ENCODE data around the gene ZSCAN21. TPM values are rescaled to one million over a fixed set of nuclear protein-coding genes. Genes with fewer than 3 reads are reported as not detected.

ZSCAN21 gene
- polyA plus RNA-seq, 3 donors: 1.5 to 4.6 (median 4.4) TPM

GRCh38 chr7:100048680-100049079, 894 bp upstream of the ZSCAN21 start:
- peak overlapping the region; percentile 98 for H2AFZ ChIP-seq (ENCODE audit: insufficient read depth, low read depth, low read length, poor library complexity, severe bottlenecking)
- peak overlapping the region in 5 of 7 donors; percentile 14 to 93 (median 65) for H3K27ac Mint-ChIP-seq
- H4K20me1 ChIP-seq (ENCODE audit: insufficient read depth, low read length): no peaks in the 10 kb centered on the region
- peaks cover 14 to 20% of the 10 kb centered on the region in 2 donors for H3K4me1 ChIP-seq (ENCODE audit: control insufficient read depth in 1 of 2, insufficient read depth in 2 of 2, low read length in 2 of 2)
- TF ChIP-seq CTCF (IDR thresholded peaks at IDR 0.05): no peak
- H3K4me1 Mint-ChIP-seq: peaks cover 18% of the 10 kb centered on the region
- H3K4me3 ChIP-seq (replicated peaks in 1 of 3; ENCODE audit: low read depth in 2 of 3, low read length in 3 of 3): no peak overlapping the region
- no peaks in the 10 kb centered on the region for H3K9me3 ChIP-seq (replicated peaks in 1 of 2; ENCODE audit: control insufficient read depth in 1 of 2, insufficient read depth in 1 of 2, low read length in 2 of 2)
- intact Hi-C loops (cut with micrococcal nuclease): no loop called here
- no peaks in the 10 kb centered on the region for H3K36me3 ChIP-seq (replicated peaks in 1 of 2; ENCODE audit: control insufficient read depth in 1 of 2, insufficient read depth in 2 of 2, low read length in 2 of 2)
- DNase-seq: no peak
- H3K9me3 Mint-ChIP-seq: no peaks in the 10 kb centered on the region
- peaks cover 2 to 6% (median 2%) of the 10 kb centered on the region in 3 donors for H3K27me3 Mint-ChIP-seq (ENCODE audit: low read depth in 3 of 3)
- 100% methylated on average over 1 of the region's 4 CpGs for WGBS (ENCODE audit: insufficient coverage)
- peak overlapping the region in 1 of 2 donors; percentile 34 for H3K4me3 Mint-ChIP-seq
- H3K9ac ChIP-seq (ENCODE audit: insufficient read depth, low read length, poor library complexity, severe bottlenecking): no peak overlapping the region
- H3K27me3 ChIP-seq (ENCODE audit: control insufficient read depth in 2 of 2, insufficient read depth in 2 of 2, low read length in 2 of 2): no peaks in the 10 kb centered on the region
- peaks cover 12% of the 10 kb centered on the region for H3K79me2 ChIP-seq (ENCODE audit: insufficient read depth, low read length)
- H3K36me3 Mint-ChIP-seq: peaks cover 0 to 2% of the 10 kb centered on the region in 2 donors
- H3K27ac ChIP-seq (ENCODE audit: low read depth in 1 of 2, low read length in 2 of 2): no peak overlapping the region
- H3K4me2 ChIP-seq (replicated peaks; ENCODE audit: extremely low read depth, low read length, poor library complexity, severe bottlenecking): peak overlapping the region; percentile 93

GRCh38 chr7:100051611-100052010, 2.0 kb downstream of the ZSCAN21 start:
- Histone ChIP-seq H4K20me1 (ENCODE audit: insufficient read depth, low read length) (no peaks in the 10 kb centered on the region), H2AFZ (ENCODE audit: insufficient read depth, low read depth, low read length, poor library complexity, severe bottlenecking) (no peak overlapping the region), H3K4me1 (ENCODE audit: control insufficient read depth in 1 of 2, insufficient read depth in 2 of 2, low read length in 2 of 2) (peaks cover 12 to 14% of the 10 kb centered on the region in 2 donors), H3K27ac (ENCODE audit: low read depth in 1 of 2, low read length in 2 of 2) (no peak overlapping the region), H3K36me3 (replicated peaks in 1 of 2; ENCODE audit: control insufficient read depth in 1 of 2, insufficient read depth in 2 of 2, low read length in 2 of 2) (peaks cover 0 to 4% of the 10 kb centered on the region in 2 donors), H3K4me2 (replicated peaks; ENCODE audit: extremely low read depth, low read length, poor library complexity, severe bottlenecking) (no peak overlapping the region), H3K9ac (ENCODE audit: insufficient read depth, low read length, poor library complexity, severe bottlenecking) (no peak overlapping the region), H3K27me3 (ENCODE audit: control insufficient read depth in 2 of 2, insufficient read depth in 2 of 2, low read length in 2 of 2) (no peaks in the 10 kb centered on the region), H3K79me2 (ENCODE audit: insufficient read depth, low read length) (peaks cover 12% of the 10 kb centered on the region), H3K9me3 (replicated peaks in 1 of 2; ENCODE audit: control insufficient read depth in 1 of 2, insufficient read depth in 1 of 2, low read length in 2 of 2) (no peaks in the 10 kb centered on the region), H3K4me3 (replicated peaks in 1 of 3; ENCODE audit: low read depth in 2 of 3, low read length in 3 of 3) (no peak overlapping the region)
- Mint-ChIP-seq H3K36me3 (peaks cover 2 to 4% of the 10 kb centered on the region in 2 donors), H3K27ac (peak overlapping the region in 1 of 7 donors; percentile 11), H3K4me3 (no peak overlapping the region), H3K9me3 (no peaks in the 10 kb centered on the region), H3K27me3 (ENCODE audit: low read depth in 3 of 3) (peaks cover under 1 to 5% (median 2%) of the 10 kb centered on the region in 3 donors), H3K4me1 (peaks cover 10% of the 10 kb centered on the region)
- intact Hi-C loops (cut with micrococcal nuclease): loop anchor here (10.0 kb wide), 2 partner anchors 57 to 137 kb away; partner anchors contain the start of gene TRIM4 (in 2 of the 2)
- WGBS (ENCODE audit: insufficient coverage): 100% methylated on average over 1 of the region's 3 CpGs
- no peak for DNase-seq
- no peak for TF ChIP-seq CTCF (IDR thresholded peaks at IDR 0.05)
